CD4-positive, alpha-beta T cell (primary cell): ENCODE results near the gene POPDC2. TPM values are rescaled to one million over a fixed set of nuclear protein-coding genes. Genes with fewer than 3 reads are reported as not detected.

ENCODE experiments used
- ATAC-seq: fragments of 200-7000 bp; cut with Tn5 transposase; one replicate; pipeline ENCODE4 v1.10.0; 2022; ENCODE audit warnings: mild to moderate bottlenecking; ENCODE audit not compliant: poor library complexity
- CTCF ChIA-PET: fragments of 350-600 bp; sonication (Branson Sonifier 250); formaldehyde crosslinking; loops from one replicate; lab custom pipeline; 2021; ENCODE audit warnings: antibody characterized with exemption, inconsistent platforms; lab: Charles Lee
- POLR2A ChIA-PET: fragments of 350-600 bp; sonication (Branson Sonifier 250); formaldehyde crosslinking; loops from one replicate; lab custom pipeline; 2021; ENCODE audit warnings: antibody characterized with exemption, inconsistent platforms; lab: Charles Lee
- DNase-seq, 14 experiments: peaks; one replicate each; pipeline ENCODE4 v3.0.0-alpha.2; 2013 to 2020; ENCODE audit warnings: mixed read lengths in 2 of 14
- H3K27ac ChIP-seq, 2 donors: one replicate each; pipeline versions ENCODE4 v1.5.1 to v1.7.0; 2013; ENCODE audit warnings: low read length in 2 of 2, low read depth in 1 of 2, mild to moderate bottlenecking in 1 of 2
- H3K27me3 ChIP-seq, 2 experiments: 1 replicate in 1 of 2; 2 replicates in 1 of 2; pipeline versions ENCODE4 v1.6.1 to v1.7.0; 2013; ENCODE audit warnings: low read length in 2 of 2, control low read depth in 1 of 2, mild to moderate bottlenecking in 1 of 2, moderate library complexity in 1 of 2; ENCODE audit not compliant: insufficient read depth in 2 of 2, control insufficient read depth in 1 of 2
- H3K36me3 ChIP-seq: one replicate; pipeline ENCODE4 v1.6.1; 2013; ENCODE audit warnings: low read length, control low read depth; ENCODE audit not compliant: insufficient read depth
- H3K4me1 ChIP-seq: one replicate; pipeline ENCODE4 v1.6.1; 2013; ENCODE audit warnings: low read length, control low read depth; ENCODE audit not compliant: insufficient read depth
- H3K4me3 ChIP-seq: one replicate; pipeline ENCODE4 v1.5.1; 2013; ENCODE audit warnings: mild to moderate bottlenecking, low read length, moderate library complexity
- H3K9me3 ChIP-seq, 2 experiments: 1 replicate in 1 of 2; 2 replicates in 1 of 2; pipeline versions ENCODE4 v1.6.1 to v1.7.0; 2013; ENCODE audit warnings: low read length in 2 of 2, mild to moderate bottlenecking in 2 of 2, control low read depth in 1 of 2, moderate library complexity in 1 of 2; ENCODE audit not compliant: control insufficient read depth in 1 of 2, insufficient read depth in 1 of 2
- H3K27ac Mint-ChIP-seq: one replicate; pipeline ENCODE4 v1.8.0; 2020; ENCODE audit warnings: mixed read lengths
- H3K27me3 Mint-ChIP-seq: one replicate; pipeline ENCODE4 v1.8.0; 2021; ENCODE audit warnings: mixed read lengths
- H3K36me3 Mint-ChIP-seq: one replicate; pipeline ENCODE4 v1.8.0; 2021; ENCODE audit warnings: low read depth, mixed read lengths
- H3K4me1 Mint-ChIP-seq: one replicate; pipeline ENCODE4 v1.8.0; 2021; ENCODE audit warnings: low read depth, mixed read lengths
- H3K4me3 Mint-ChIP-seq: one replicate; pipeline ENCODE4 v1.8.0; 2020; ENCODE audit warnings: mild to moderate bottlenecking, mixed read lengths
- H3K9me3 Mint-ChIP-seq: one replicate; pipeline ENCODE4 v1.8.0; 2020; ENCODE audit warnings: mixed read lengths
- CTCF ChIP-seq: fragments of 200-600 bp; IDR thresholded peaks from one replicate; pipeline ENCODE4 v1.8.0; 2022; ENCODE audit warnings: antibody characterized with exemption, mild to moderate bottlenecking
- intact Hi-C, 2 experiments: fragments of 100-400 bp; cut with DNase I in 1 of 2; cut with micrococcal nuclease in 1 of 2; formaldehyde crosslinking; loops; one replicate each; pipeline versions ENCODE4 v1.15.1 to v1.9.0; 2023 to 2025; cut with DNase I, micrococcal nuclease
- total RNA-seq, 174 experiments: library from RNA in 2 of 174; stranded (reverse) in 2 of 174; gene quantifications; one replicate each; pipeline ENCODE4 v1.2.3 and lab custom pipeline; 2021 to 2026

Gene POPDC2
- total RNA-seq, 2 experiments from 2014 or later = 2.6 to 3.5 TPM

GRCh38 chr3:119653876-119654275 is 6.5 kb downstream of the POPDC2 start:
- POLR2A ChIA-PET = interaction anchor here (1.6 kb wide), 1 partner anchor 23 kb away, joined by 3 read pairs; the partner anchor contains the start of gene COX17
- no peak overlapping the region for H3K27ac ChIP-seq
- no peaks in the 10 kb centered on the region for H3K27me3 ChIP-seq
- no peak for TF ChIP-seq CTCF
- Mint-ChIP-seq H3K9me3 (no peaks in the 10 kb centered on the region), H3K4me1 (no peaks in the 10 kb centered on the region), H3K4me3 (no peak overlapping the region), H3K27me3 (no peaks in the 10 kb centered on the region), H3K27ac (no peak overlapping the region), H3K36me3 (peaks cover 36% of the 10 kb centered on the region)
- no peaks in the 10 kb centered on the region for H3K4me1 ChIP-seq
- H3K9me3 ChIP-seq = no peaks in the 10 kb centered on the region
- H3K4me3 ChIP-seq = no peak overlapping the region
- DNase-seq (no peak), ATAC-seq (no peak)
- intact Hi-C loops = no loop called here
- H3K36me3 ChIP-seq = peaks cover 5% of the 10 kb centered on the region
- CTCF ChIA-PET = no interaction called here

GRCh38 chr3:119652306-119653033 is 7.9 kb downstream of the POPDC2 start:
- DNase-seq (no peak), ATAC-seq (no peak)
- Histone ChIP-seq H3K36me3 (peaks cover 9% of the 10 kb centered on the region), H3K9me3 (no peaks in the 10 kb centered on the region), H3K27ac (no peak overlapping the region), H3K4me3 (no peak overlapping the region), H3K27me3 (no peaks in the 10 kb centered on the region), H3K4me1 (no peaks in the 10 kb centered on the region)
- no peak for TF ChIP-seq CTCF
- Mint-ChIP-seq H3K27me3 (no peaks in the 10 kb centered on the region), H3K27ac (no peak overlapping the region), H3K4me1 (no peaks in the 10 kb centered on the region), H3K4me3 (no peak overlapping the region), H3K9me3 (no peaks in the 10 kb centered on the region), H3K36me3 (peaks cover 50% of the 10 kb centered on the region)
- intact Hi-C loops = no loop called here
- POLR2A ChIA-PET = no interaction called here
- CTCF ChIA-PET = no interaction called here

GRCh38 chr3:119649761-119650160 is 10.6 kb downstream of the POPDC2 start:
- H3K9me3 ChIP-seq = no peaks in the 10 kb centered on the region
- DNase-seq (no peak), ATAC-seq (no peak)
- Mint-ChIP-seq H3K36me3 (peaks cover 54% of the 10 kb centered on the region), H3K4me1 (no peaks in the 10 kb centered on the region), H3K9me3 (no peaks in the 10 kb centered on the region), H3K4me3 (no peak overlapping the region), H3K27me3 (no peaks in the 10 kb centered on the region), H3K27ac (no peak overlapping the region)
- H3K36me3 ChIP-seq = peaks cover 12% of the 10 kb centered on the region
- no peaks in the 10 kb centered on the region for H3K4me1 ChIP-seq
- H3K27me3 ChIP-seq = no peaks in the 10 kb centered on the region
- H3K4me3 ChIP-seq = no peak overlapping the region
- ChIA-PET POLR2A (no interaction called here), CTCF (no interaction called here)
- TF ChIP-seq CTCF = no peak
- no peak overlapping the region for H3K27ac ChIP-seq
- intact Hi-C loops = no loop called here
